SKM-1 treated with dmso at 0.1 percent for 144 hours (cell line): Measurements from ENCODE around the gene TADA3.

Experiments used
- DNase-seq: peaks from one replicate; lab custom pipeline; 2025; ENCODE audit not compliant: unreplicated experiment; lab: John Stamatoyannopoulos, UW

The TADA3 gene

GRCh38 chr3:9809615-9810432, 17.6 kb upstream of the TADA3 start, which contains the start of gene TTLL3:
TSS of gene TTLL3 (plus strand) at chr3:9810262. CDS start at chr3:9810662, 400 bp downstream.
- peak; percentile 62 for DNase-seq

- DNase-seq: no peak
Measured at GRCh38 chr3:9809239-9809614, 17.0 kb upstream of the TADA3 start.

GRCh38 chr3:9808345-9809037, 16.2 kb upstream of the TADA3 start:
- peak; percentile 30 for DNase-seq

GRCh38 chr3:9807981-9808344, 15.7 kb upstream of the TADA3 start:
- DNase-seq: no peak

DNA sequence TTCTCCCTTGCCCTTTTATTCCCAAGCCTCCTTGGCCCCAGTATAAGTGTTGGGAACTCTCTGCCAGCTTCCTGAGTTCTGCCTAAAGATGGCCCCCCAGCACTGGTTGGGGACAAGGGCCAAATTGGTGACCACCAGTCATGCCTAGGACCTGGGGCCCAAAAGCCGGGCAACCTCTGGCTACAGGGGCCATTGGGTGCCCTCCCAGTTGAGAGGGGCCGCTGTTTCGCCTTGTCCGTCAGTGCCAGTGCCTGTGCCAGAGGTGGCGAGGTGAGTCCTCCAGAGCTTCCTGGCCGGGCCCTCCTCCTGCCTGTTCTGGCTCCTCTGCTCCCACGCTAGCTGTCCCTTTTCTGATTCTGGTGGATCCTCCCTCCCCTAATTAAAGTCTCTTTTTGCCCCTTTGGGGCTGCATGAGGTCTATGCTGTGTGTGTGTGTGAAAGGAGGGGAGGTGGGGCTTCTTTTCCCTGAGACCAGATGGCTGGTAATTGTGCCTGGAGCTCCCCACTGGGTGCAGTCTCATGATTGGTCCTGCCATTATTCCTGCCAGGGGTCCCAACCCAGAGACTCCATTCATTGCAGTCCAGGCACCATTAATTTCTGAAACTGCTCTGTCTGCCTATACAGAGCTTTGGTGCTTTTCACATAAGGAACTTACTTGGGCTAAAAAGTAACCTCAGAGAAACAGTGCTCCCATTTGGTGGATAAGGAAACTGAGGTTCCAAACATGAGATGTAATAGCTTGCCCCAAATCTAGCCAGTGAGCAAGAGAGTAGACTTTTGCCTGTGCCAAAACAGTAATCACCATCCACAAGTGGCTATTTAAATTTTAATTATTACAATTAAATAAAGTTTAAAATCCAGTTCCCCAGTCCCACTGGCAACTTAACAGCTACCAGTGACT, 14.7 kb upstream of the TADA3 start:
- DNase-seq: no peak

- DNase-seq: no peak
Measured at GRCh38 chr3:9806137-9806536, 13.9 kb upstream of the TADA3 start.

DNA sequence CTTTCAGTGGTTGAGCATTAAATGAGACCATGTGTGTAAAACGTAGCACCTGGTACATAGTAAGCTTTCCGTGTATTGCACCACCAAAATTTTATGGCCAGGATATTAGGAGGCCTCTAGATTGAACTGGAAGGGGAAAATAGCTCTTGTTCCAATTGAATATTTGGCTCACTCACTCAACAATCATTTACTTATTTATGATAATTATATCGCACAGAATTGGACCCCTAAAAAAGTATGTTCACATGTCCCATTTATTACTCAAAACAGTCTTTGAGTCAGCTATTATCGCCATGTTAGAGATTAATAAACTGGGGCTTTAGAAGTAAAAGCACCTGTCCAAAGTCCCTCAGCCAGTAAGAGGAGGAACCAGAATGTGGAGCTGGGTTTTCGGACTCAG, 12.7 kb upstream of the TADA3 start:
- no peak for DNase-seq

- DNase-seq: no peak
Measured at GRCh38 chr3:9803494-9803893, 11.2 kb upstream of the TADA3 start.

DNA sequence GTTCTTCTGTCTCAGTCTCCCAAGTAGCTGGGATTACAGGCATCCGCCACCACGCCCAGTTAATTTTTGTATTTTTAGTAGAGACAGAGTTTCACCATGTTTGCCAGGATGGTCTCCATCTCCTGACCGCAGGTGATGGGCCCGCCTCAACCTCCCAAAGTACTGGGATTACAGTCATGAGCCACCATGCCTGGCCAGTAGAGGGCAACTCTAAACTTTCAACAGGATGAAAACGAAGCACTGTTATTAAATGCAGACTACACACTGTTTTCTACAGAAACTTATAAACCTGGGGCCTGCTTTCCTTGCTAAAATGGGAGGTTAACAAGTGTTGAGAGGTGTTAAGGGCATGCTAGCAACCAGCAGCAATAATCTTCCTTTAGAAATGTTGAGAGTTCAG, 8.3 kb upstream of the TADA3 start:
- no peak for DNase-seq

- no peak for DNase-seq
Measured at GRCh38 chr3:9797196-9797945, 5.1 kb upstream of the TADA3 start.

DNA sequence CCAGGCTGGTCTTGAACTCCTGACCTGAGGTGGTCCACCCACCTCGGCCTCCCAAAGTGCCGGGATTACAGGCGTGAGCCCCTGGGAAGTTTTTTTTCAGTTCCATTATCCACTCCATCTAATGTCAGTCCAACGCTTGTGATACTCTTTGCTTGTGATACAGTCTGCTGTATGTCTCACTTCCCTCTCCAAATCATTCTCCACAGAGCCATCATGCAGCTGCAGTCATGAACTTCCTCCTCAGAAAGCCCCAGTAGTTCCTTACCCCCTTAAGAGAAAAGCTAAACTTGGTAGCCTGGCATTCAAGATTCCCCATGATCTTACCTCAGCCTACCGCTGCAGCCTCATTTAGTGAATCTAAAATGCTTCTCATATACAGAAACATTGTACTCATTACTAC, 2.9 kb upstream of the TADA3 start:
- no peak for DNase-seq

GRCh38 chr3:9794400-9794799, 2.1 kb upstream of the TADA3 start:
- DNase-seq: no peak

DNA sequence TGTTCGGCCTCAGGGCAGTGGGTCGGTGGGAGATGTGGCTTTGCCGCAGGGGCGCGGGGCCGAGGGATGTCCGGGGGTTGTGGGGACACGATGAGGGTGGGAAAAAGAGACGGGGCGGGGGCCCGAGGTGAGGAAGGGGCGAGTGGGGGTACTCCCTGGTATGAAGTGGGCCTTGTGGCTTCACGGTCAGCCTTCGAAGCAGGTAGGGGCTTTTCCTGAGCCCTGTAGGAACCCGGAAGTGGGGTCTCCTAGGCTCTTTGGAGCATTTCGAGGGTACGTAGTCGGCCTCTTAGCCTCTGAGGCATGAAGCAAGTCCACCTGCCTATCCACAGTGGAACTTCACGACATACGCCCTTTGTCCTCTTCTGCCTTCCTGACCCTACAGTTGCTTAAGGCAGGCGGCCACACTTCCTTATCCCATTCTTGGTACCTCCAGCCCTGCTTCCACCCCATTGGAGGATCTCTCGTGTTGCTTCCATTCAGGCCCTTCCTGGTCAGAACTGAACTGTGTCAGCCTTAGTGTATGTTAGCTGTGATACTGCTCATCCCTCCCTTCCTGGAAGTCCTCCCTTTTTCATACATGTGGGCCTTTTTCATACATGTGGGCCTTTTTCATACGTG, 998 bp upstream of the TADA3 start:
- DNase-seq: peak; percentile 76

DNA sequence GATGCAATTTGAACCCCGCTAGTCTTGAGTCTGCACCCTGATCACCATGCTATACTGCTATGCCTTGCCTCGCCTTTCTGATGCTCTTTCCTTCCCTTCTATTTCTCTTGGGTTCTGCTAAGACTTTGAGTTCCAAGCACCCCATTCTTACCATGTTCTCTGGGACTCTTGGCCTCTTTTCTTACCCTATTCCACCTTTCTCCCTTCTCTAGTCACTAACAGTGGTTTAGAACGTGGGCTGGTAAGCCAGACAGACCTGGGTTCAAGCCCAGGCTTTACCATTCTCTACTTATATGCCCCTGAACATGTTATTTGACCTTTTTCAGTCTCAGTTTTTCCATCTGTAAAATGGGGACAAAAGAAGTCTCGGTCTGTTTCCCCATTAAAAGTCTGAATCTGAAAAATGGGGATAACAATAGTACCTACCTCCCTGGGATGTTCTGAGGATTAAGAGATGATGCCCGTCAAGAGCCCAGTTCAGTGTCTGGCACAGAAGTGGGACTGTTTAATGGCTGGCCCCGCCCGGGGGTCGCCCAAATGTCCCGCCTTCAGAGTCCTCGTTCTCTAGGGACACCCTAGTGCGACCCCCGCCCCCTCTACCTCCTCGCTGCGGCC, 376 bp downstream of the TADA3 start:
- DNase-seq: no peak

- no peak for DNase-seq
Measured at GRCh38 chr3:9791127-9791526, 1.1 kb downstream of the TADA3 start.

GRCh38 chr3:9787714-9788113, 4.6 kb downstream of the TADA3 start:
- no peak for DNase-seq

DNA sequence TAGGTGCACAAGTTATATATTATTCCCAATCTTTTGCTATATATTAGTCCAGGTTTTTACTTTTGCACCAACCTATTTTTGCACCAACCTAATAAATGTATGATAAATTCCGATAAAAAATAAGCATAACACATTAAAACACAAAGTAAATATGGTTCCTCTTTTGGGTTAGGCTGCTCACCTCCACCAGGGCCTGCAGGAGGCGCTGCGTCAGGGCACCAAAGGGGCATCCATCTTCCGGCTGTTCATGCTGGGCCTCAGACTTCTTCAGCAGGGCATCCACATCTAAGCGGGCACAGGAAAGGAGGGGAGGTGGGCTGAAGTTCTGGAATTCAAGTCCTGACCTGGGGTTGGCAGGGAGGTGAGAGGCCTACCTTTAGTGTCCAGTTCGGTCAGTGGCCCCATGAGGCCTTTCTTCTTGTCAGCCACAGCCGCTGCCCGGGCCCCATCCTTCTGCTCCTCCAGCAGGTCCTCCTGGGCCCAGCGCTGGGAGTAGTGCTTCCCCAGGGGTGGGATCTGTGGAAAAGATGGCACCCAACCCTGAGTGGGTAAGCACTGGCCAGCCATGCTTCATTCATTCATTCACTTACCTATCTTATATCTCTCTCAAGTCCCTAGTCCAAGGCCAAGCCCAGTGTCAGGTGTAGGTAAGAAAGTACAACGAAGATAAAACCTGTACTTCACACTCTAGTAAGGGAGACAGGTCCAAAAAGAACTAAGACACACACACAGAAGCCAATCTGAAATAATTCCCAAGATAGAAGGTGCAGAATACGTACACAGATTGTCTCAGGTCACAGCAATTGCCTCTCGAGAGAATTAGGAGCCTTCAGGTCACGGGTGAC, 5.2 kb downstream of the TADA3 start:
- DNase-seq: no peak

- no peak for DNase-seq
Measured at GRCh38 chr3:9786209-9786739, 6.0 kb downstream of the TADA3 start.

- no peak for DNase-seq
Measured at GRCh38 chr3:9785602-9786001, 6.7 kb downstream of the TADA3 start.
